A549 (cell line): ENCODE data around the gene SPAG9. TPM values are rescaled to one million over a fixed set of nuclear protein-coding genes. Genes with fewer than 3 reads are reported as not detected.
"Not testable (repeated sequence)": the region's sequence is repeated elsewhere in the genome, so short reads cannot be mapped to it uniquely, and the experiment has no call there.

Experiments
- ATAC-seq, 2 experiments: fragments of 200-7000 bp in 1 of 2; fragments of >200 bp in 1 of 2; cut with Nextera tagmentation in 1 of 2; cut with Tn5 transposase in 1 of 2; 3 replicates each; pipeline versions ENCODE4 v1.8.0 to v1.9.1; 2018 to 2020; ENCODE audit warnings: mild to moderate bottlenecking in 1 of 2, moderate library complexity in 1 of 2
- CTCF ChIA-PET: fragments of 300-600 bp; sonication (Branson Sonifier 250); formaldehyde crosslinking; extraction: SDS; loops from one replicate; lab custom pipeline; 2021; ENCODE audit warnings: antibody characterized with exemption, inconsistent platforms; lab: Yijun Ruan, JAX
- POLR2A ChIA-PET: fragments of 350-600 bp; formaldehyde crosslinking; extraction: SDS; loops from one replicate; lab custom pipeline; 2021; ENCODE audit warnings: antibody characterized with exemption, inconsistent platforms; lab: Yijun Ruan, JAX
- DNase-seq, 2 experiments: peaks; one replicate each; pipeline versions ENCODE4 v3.0.0 to v3.0.0-alpha.2; 2011 to 2016; ENCODE audit warnings: low read depth in 1 of 2, low spot score in 1 of 2
- FAIRE-seq: peaks from 2 replicates; lab custom pipeline; 2011; peaks lifted over from hg19 to GRCh38; lab: Jason Lieb, UNC
- H3K27ac ChIP-seq, 2 experiments: fragments of >200 bp; sonication (Bioruptor Twin); formaldehyde crosslinking; 3 replicates each; pipeline ENCODE4 v1.5.1; 2016 to 2017
- H3K4me1 ChIP-seq: fragments of >200 bp; sonication (Bioruptor Twin); formaldehyde crosslinking; 3 replicates; pipeline ENCODE4 v1.6.1; 2016
- H3K4me2 ChIP-seq: fragments of >200 bp; sonication (Bioruptor Twin); formaldehyde crosslinking; 3 replicates; pipeline ENCODE4 v1.6.1; 2016
- H3K4me3 ChIP-seq: fragments of >200 bp; sonication (Bioruptor Twin); formaldehyde crosslinking; 3 replicates; pipeline ENCODE4 v1.5.1; 2016
- H3K9me3 ChIP-seq: fragments of >200 bp; sonication (Bioruptor Twin); formaldehyde crosslinking; 3 replicates; pipeline ENCODE4 v1.6.1; 2016
- BHLHE40 ChIP-seq: IDR thresholded peaks from 2 replicates; pipeline ENCODE4 v1.6.1; 2012; ENCODE audit warnings: low read depth, low read length, inconsistent platforms
- CEBPB ChIP-seq, 2 experiments: fragments of >200 bp in 1 of 2; sonication (Bioruptor Twin) in 1 of 2; formaldehyde crosslinking in 1 of 2; IDR thresholded peaks; 2 replicates each; pipeline ENCODE4 v1.6.1; 2012 to 2016
- CHD2 ChIP-seq: fragments of 150-350 bp; IDR thresholded peaks from 2 replicates; pipeline ENCODE4 v1.6.1; 2014; ENCODE audit warnings: low read length; ENCODE audit not compliant: partially characterized antibody
- EHF ChIP-seq: fragments of 250-450 bp; sonication (Bioruptor Pico); IDR thresholded peaks from 2 replicates; pipeline ENCODE4 v1.5.0; 2020; ENCODE audit warnings: mild to moderate bottlenecking
- ELK1 ChIP-seq: fragments of 150-350 bp; IDR thresholded peaks from 2 replicates; pipeline ENCODE4 v1.6.1; 2014; ENCODE audit warnings: low read depth, mild to moderate bottlenecking, low read length
- FOSL2 ChIP-seq, 2 experiments: fragments of 450-650 bp in 1 of 2; fragments of >200 bp in 1 of 2; sonication (Bioruptor Twin) in 1 of 2; formaldehyde crosslinking; IDR thresholded peaks; 2 replicates each; pipeline versions ENCODE4 v1.5.0 to v1.6.1; 2016 to 2020; ENCODE audit warnings: mild to moderate bottlenecking in 1 of 2, moderate library complexity in 1 of 2
- GATA3 ChIP-seq: IDR thresholded peaks from 2 replicates; pipeline ENCODE4 v1.6.1; 2012; ENCODE audit warnings: borderline replicate concordance
- HES2 ChIP-seq: fragments of >200 bp; sonication (Bioruptor Twin); formaldehyde crosslinking; IDR thresholded peaks from 2 replicates; pipeline ENCODE4 v1.6.1; 2016
- HOXB13 ChIP-seq: fragments of 250-450 bp; sonication (Bioruptor Pico); IDR thresholded peaks from 2 replicates; pipeline ENCODE4 v1.5.0; 2020; ENCODE audit warnings: low read depth, mild to moderate bottlenecking, moderate library complexity
- JUNB ChIP-seq: fragments of >200 bp; sonication (Bioruptor Twin); formaldehyde crosslinking; IDR thresholded peaks from 2 replicates; pipeline ENCODE4 v1.6.1; 2016
- KDM1A ChIP-seq: fragments of 200-600 bp; sonication (generic); IDR thresholded peaks from 2 replicates; pipeline ENCODE4 v1.6.1; 2016; ENCODE audit warnings: low read depth, mild to moderate bottlenecking
- KDM5A ChIP-seq: fragments of 200-600 bp; sonication (generic); IDR thresholded peaks from 2 replicates; pipeline ENCODE4 v1.6.1; 2016; ENCODE audit warnings: antibody characterized with exemption, mild to moderate bottlenecking
- MAFK ChIP-seq: fragments of 450-650 bp; IDR thresholded peaks from 2 replicates; pipeline ENCODE4 v1.6.1; 2014; ENCODE audit not compliant: partially characterized antibody
- MAZ ChIP-seq: fragments of 150-350 bp; IDR thresholded peaks from 2 replicates; pipeline ENCODE4 v1.6.1; 2014; ENCODE audit warnings: antibody characterized with exemption, low read depth, low read length, borderline replicate concordance
- PHF8 ChIP-seq: fragments of 200-600 bp; sonication (generic); IDR thresholded peaks from 2 replicates; pipeline ENCODE4 v1.6.1; 2016; ENCODE audit warnings: low read depth, mild to moderate bottlenecking, antibody characterized with exemption, moderate library complexity, borderline replicate concordance
- RFX5 ChIP-seq: fragments of 450-650 bp; IDR thresholded peaks from 2 replicates; pipeline ENCODE4 v1.7.1; 2014; ENCODE audit warnings: antibody characterized with exemption, mild to moderate bottlenecking, moderate library complexity
- ZNF302 ChIP-seq: fragments of 250-450 bp; sonication (Bioruptor Pico); IDR thresholded peaks from 2 replicates; pipeline ENCODE4 v1.9.0; 2021; ENCODE audit warnings: inconsistent platforms, mild to moderate bottlenecking, moderate library complexity
- WGBS: methylation state at CpG from one replicate; pipeline ENCODE4 v1.1.6; 2017; ENCODE audit errors: missing lambda C conversion rate; 5-methylcytosine and 5-hydroxymethylcytosine counted together
- polyA plus RNA-seq, 4 experiments: library from polyadenylated mRNA; depleted of rRNA in 3 of 4; stranded (reverse); fragments of >200 nt; fragmentation: RNase III in 1 of 4; extraction: RNeasy Plus Mini Kit Qiagen cat#74134 plus additional on column Dnase treatment in 1 of 4; gene quantifications; 2 replicates in 3 of 4; 3 replicates in 1 of 4; pipeline ENCODE4 v1.2.3, GENCODE V29; 2011 to 2017

Gene SPAG9
- polyA plus RNA-seq, 2 of the 4 experiments (the other 2 are of a cell fraction), result 69.0 to 71.1 TPM

GRCh38 chr17:51091635-51092034, 29.0 kb downstream of the SPAG9 start (continued):
- no peak for TF ChIP-seq ELK1
- no peak for TF ChIP-seq MAZ
- TF ChIP-seq HOXB13 (CRISPR knock-in tag), result no peak

- 0 out of 4 replicates have a peak, but pooled peaks of 1 of the 2 experiments have one; percentile 15 for TF ChIP-seq CEBPB (IDR thresholded peaks at IDR 0.05)
- H3K4me2 ChIP-seq, DNase-seq, POLR2A ChIA-PET, H3K27ac ChIP-seq, H3K9me3 ChIP-seq, FAIRE-seq, ATAC-seq, H3K4me3 ChIP-seq: not testable (repeated sequence)
- H3K4me1 ChIP-seq, result peaks cover 31% of the 10 kb centered on the region
- CTCF ChIA-PET, result interaction anchor here (0.8 kb wide), 1 partner anchor 64 kb away, joined by 3 read pairs; the partner anchor contains the start of gene NME1
- WGBS, result 96% methylated on average over 10 of the region's 10 CpGs
These were observed 31.8 kb downstream of the SPAG9 start for GRCh38 chr17:51088868-51089267.

GRCh38 chr17:51088287-51088686, 32.4 kb downstream of the SPAG9 start:
- CTCF ChIA-PET, result interaction anchor here (0.8 kb wide), 1 partner anchor 65 kb away, joined by 3 read pairs; the partner anchor contains the start of gene NME1
- ATAC-seq, result no peak
- H3K9me3 ChIP-seq, result no peaks in the 10 kb centered on the region
- WGBS, result 95% methylated on average over 9 of the region's 9 CpGs
- H3K27ac ChIP-seq, result no peak overlapping the region
- H3K4me2 ChIP-seq, result no peak overlapping the region
- no peak for FAIRE-seq
- POLR2A ChIA-PET, result interaction anchor here (0.6 kb wide), 1 partner anchor 338 kb away, joined by 6 read pairs; no protein-coding TSS in a partner anchor
- no peak for DNase-seq
- TF ChIP-seq BHLHE40, result no peak
- H3K4me3 ChIP-seq, result no peak overlapping the region
- peaks cover 30% of the 10 kb centered on the region for H3K4me1 ChIP-seq

- no peak for TF ChIP-seq ZNF302
- no peak for TF ChIP-seq KDM1A
- no peak for TF ChIP-seq EHF
- TF ChIP-seq PHF8, result no peak
- TF ChIP-seq KDM5A, result no peak
- no peak for DNase-seq
- CTCF ChIA-PET, result interaction anchor here (0.7 to 2.9 kb wide), 3 partner anchors 30 to 224 kb away, joined by 3 to 11 read pairs (median 4); no protein-coding TSS in a partner anchor
- WGBS, result 88% methylated on average over 2 of the region's 2 CpGs
- POLR2A ChIA-PET, result interaction anchor here (1.0 kb wide), 1 partner anchor 34 kb away, joined by 4 read pairs; no protein-coding TSS in a partner anchor
- H3K4me1 ChIP-seq, result peaks cover 30% of the 10 kb centered on the region
- H3K9me3 ChIP-seq, result no peaks in the 10 kb centered on the region
- no peak overlapping the region for H3K4me2 ChIP-seq
- FAIRE-seq, result no peak
- H3K4me3 ChIP-seq, result no peak overlapping the region
- ATAC-seq, result no peak
- H3K27ac ChIP-seq, result no peak overlapping the region; a peak in 1 of 6 replicates
These were observed 33.5 kb downstream of the SPAG9 start for GRCh38 chr17:51087072-51087757.

- Histone ChIP-seq H3K4me1 (peaks cover 30% of the 10 kb centered on the region), H3K27ac (peak overlapping the region; percentile 2 to 57; a peak in 3 of 6 replicates), H3K4me3 (no peak overlapping the region), H3K4me2 (peak overlapping the region; percentile 61), H3K9me3 (no peaks in the 10 kb centered on the region)
- FAIRE-seq (peak; percentile 83), DNase-seq (peak in 1 of 2 experiments; percentile 21), ATAC-seq (peak in 1 of 2 experiments; percentile 12; a peak in 1 of 6 replicates)
- ChIA-PET POLR2A (interaction anchor here (0.5 to 1.7 kb wide), 3 partner anchors 9 to 219 kb away, joined by 3 to 20 read pairs (median 3); partner anchors contain the start of gene SPAG9), CTCF (interaction anchor here (0.7 to 3.4 kb wide), 8 partner anchors 9 to 315 kb away, joined by 3 to 15 read pairs (median 4); partner anchors contain the start of gene NME1)
- 30% methylated on average over 6 of the region's 6 CpGs for WGBS
- TF ChIP-seq FOSL2 (IDR thresholded peaks at IDR 0.05) (peak; percentile 12; the same call in 1 of the 2 replicates), FOSL2 (CRISPR knock-in tag; IDR thresholded peaks at IDR 0.05) (no peak; the same call in 1 of the 2 replicates), KDM5A (no peak), CEBPB (IDR thresholded peaks at IDR 0.05) (0 out of 4 replicates have a peak, but pooled peaks of 1 of the 2 experiments have one; percentile 10), KDM1A (no peak), CHD2 (no peak), GATA3 (peak; percentile 64; the same call in 1 of the 2 replicates), RFX5 (no peak), JUNB (peak; percentile 25; the same call in 1 of the 2 replicates), MAFK (no peak), HES2 (no peak)
These were observed 35.4 kb downstream of the SPAG9 start for GRCh38 chr17:51085150-51085805.
